OCI-LY3 (cell line): ENCODE measurements around the gene CADM4.
A peak's percentile ranks its signal among the peaks of the same experiment; 100 is the strongest.

Experiments used
- H2AFZ ChIP-seq: fragments of 200-600, 300-600 bp; shearing (Covaris generic); 2 replicates; pipeline ENCODE4 v1.6.0; 2014; ENCODE audit warnings: antibody characterized with exemption, low read depth, low read length
- H3K27ac ChIP-seq: fragments of 200-600, 300-600 bp; sonication (generic); 2 replicates; pipeline ENCODE4 v1.5.1; 2014; ENCODE audit warnings: mild to moderate bottlenecking, low read length, moderate library complexity, mixed read lengths
- H3K27me3 ChIP-seq: fragments of 200-600, 300-600 bp; sonication (generic); 2 replicates; pipeline ENCODE4 v1.6.1; 2014; ENCODE audit warnings: low read depth, low read length, mixed read lengths
- H3K36me3 ChIP-seq: fragments of 200-600, 300-600 bp; sonication (generic); replicated peaks from 2 replicates; pipeline ENCODE3; 2014; ENCODE audit warnings: low read depth, low read length, mixed read lengths
- H3K4me1 ChIP-seq: fragments of 300-600, 200-600 bp; sonication (generic); 2 replicates; pipeline ENCODE4 v1.6.1; 2014; ENCODE audit warnings: low read length, mixed read lengths
- H3K4me2 ChIP-seq: fragments of 200-600, 300-600 bp; sonication (generic); 2 replicates; pipeline ENCODE4 v1.6.1; 2014; ENCODE audit warnings: low read length, mixed read lengths
- H3K4me3 ChIP-seq: fragments of 300-600, 200-600 bp; sonication (generic); 2 replicates; pipeline ENCODE4 v1.5.1; 2014; ENCODE audit warnings: antibody characterized with exemption, mild to moderate bottlenecking, low read length, moderate library complexity
- H3K79me2 ChIP-seq: fragments of 300-600, 200-600 bp; shearing (Covaris generic); 2 replicates; pipeline ENCODE4 v1.6.1; 2014; ENCODE audit warnings: mild to moderate bottlenecking, low read length, mixed read lengths
- H3K9ac ChIP-seq: fragments of 300-600, 200-600 bp; shearing (Covaris generic); 2 replicates; pipeline ENCODE4 v1.6.0; 2014; ENCODE audit warnings: mild to moderate bottlenecking, low read length, moderate library complexity
- H3K9me3 ChIP-seq: fragments of 200-600, 300-600 bp; shearing (Covaris generic); 2 replicates; pipeline ENCODE4 v1.6.1; 2014; ENCODE audit warnings: low read length, mixed read lengths; ENCODE audit not compliant: insufficient read depth
- H4K20me1 ChIP-seq: fragments of 200-600, 300-600 bp; sonication (generic); 2 replicates; pipeline ENCODE4 v1.6.1; 2016; ENCODE audit warnings: low read length, mixed read lengths; ENCODE audit not compliant: insufficient read depth
- CTCF ChIP-seq: fragments of 200-600, 300-600 bp; sonication (generic); IDR thresholded peaks from 2 replicates; pipeline ENCODE4 v1.5.1; 2014; ENCODE audit warnings: antibody characterized with exemption, low read length, low read depth
- EZH2phosphoT487 ChIP-seq: fragments of 200-600 bp; shearing (Covaris generic); IDR thresholded peaks from 2 replicates; pipeline ENCODE4 v1.6.1; 2018; ENCODE audit warnings: antibody characterized with exemption, mixed run types, low read depth

The CADM4 gene

DNA sequence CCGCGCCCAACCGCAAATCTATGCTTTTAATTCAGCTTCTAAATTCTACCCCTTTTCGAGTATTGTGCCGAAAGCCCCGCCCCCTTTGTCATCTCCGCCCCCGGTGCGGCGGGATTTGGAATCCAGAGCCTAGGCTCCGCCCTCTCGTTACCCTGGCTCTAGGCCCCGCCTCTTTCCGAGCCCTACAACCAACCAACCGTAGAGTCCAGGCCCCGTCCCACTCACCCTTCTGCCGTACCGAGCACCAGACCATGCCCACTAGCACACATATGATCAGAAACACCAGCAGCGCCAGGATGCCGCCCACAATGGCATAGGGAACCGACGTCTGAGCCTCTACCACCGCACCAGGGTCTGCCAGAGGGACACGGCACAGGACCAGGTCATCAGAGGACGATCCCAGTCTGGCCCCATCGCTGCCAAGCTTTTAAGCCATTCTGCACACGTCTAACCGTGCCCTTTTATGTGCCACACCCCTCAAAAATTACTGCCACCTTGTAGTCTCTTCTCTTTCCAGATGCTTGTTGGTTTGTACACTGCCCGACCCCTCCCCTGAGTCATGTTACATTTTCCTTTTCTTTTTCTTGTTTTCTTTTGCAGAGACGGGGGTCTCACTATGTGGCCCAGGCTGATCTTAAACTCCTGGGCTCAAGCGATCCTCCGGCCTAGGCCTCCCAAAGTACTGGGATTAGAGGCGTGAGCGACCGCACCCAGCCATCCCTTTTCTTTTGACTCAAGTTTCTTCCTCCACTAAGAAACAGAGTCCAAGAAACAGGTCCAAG is 15.6 kb downstream of the CADM4 start:
- Histone ChIP-seq H2AFZ (no peak overlapping the region), H3K4me3 (no peak overlapping the region), H4K20me1 (no peaks in the 10 kb centered on the region), H3K4me1 (peaks cover 5% of the 10 kb centered on the region), H3K9me3 (no peaks in the 10 kb centered on the region), H3K27ac (no peak overlapping the region), H3K9ac (no peak overlapping the region), H3K36me3 (peaks cover 2% of the 10 kb centered on the region), H3K27me3 (no peaks in the 10 kb centered on the region), H3K4me2 (no peak overlapping the region), H3K79me2 (peaks cover 13% of the 10 kb centered on the region)
- TF ChIP-seq CTCF (no peak), EZH2phosphoT487 (no peak)

- Histone ChIP-seq H3K79me2 (peaks cover 24% of the 10 kb centered on the region), H3K4me1 (peaks cover 5% of the 10 kb centered on the region), H3K4me2 (no peak overlapping the region), H3K9me3 (no peaks in the 10 kb centered on the region), H3K27ac (no peak overlapping the region), H3K9ac (no peak overlapping the region), H3K36me3 (peaks cover 2% of the 10 kb centered on the region), H3K4me3 (no peak overlapping the region), H4K20me1 (no peaks in the 10 kb centered on the region), H3K27me3 (no peaks in the 10 kb centered on the region), H2AFZ (no peak overlapping the region)
- TF ChIP-seq CTCF (no peak), EZH2phosphoT487 (no peak)
Observed at GRCh38 chr19:43622956-43623355, 16.7 kb downstream of the CADM4 start.

DNA sequence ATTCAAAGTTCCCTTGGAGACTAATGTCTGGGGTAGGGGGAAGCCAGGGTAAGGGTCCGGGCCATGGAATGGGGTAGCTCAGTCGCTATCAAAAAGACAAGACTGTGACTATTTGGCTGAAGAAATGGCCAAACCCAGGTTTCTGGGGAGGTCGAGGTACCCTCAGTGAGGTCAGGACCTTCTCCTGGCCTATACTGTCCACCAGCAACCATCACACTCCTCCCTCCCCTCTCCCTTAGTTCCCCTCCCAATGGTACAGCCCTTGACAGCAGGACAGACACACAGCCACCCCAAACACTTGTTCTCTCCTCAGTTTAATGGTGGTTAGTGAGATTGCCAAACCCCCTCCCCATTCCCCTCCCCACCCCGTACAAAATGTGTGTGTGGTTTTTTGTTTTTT is 17.6 kb downstream of the CADM4 start:
- peaks cover 2% of the 10 kb centered on the region for H3K36me3 ChIP-seq
- H2AFZ ChIP-seq = no peak overlapping the region
- no peak overlapping the region for H3K9ac ChIP-seq
- H3K9me3 ChIP-seq = no peaks in the 10 kb centered on the region
- H4K20me1 ChIP-seq = no peaks in the 10 kb centered on the region
- TF ChIP-seq EZH2phosphoT487 (no peak), CTCF (no peak)
- no peak overlapping the region for H3K4me3 ChIP-seq
- no peaks in the 10 kb centered on the region for H3K27me3 ChIP-seq
- H3K79me2 ChIP-seq = peaks cover 24% of the 10 kb centered on the region
- H3K4me2 ChIP-seq = no peak overlapping the region
- H3K4me1 ChIP-seq = peaks cover 5% of the 10 kb centered on the region
- H3K27ac ChIP-seq = no peak overlapping the region

- peaks cover 5% of the 10 kb centered on the region for H3K4me1 ChIP-seq
- no peaks in the 10 kb centered on the region for H3K9me3 ChIP-seq
- H3K9ac ChIP-seq = peak overlapping the region; percentile 93
- H3K27ac ChIP-seq = peak overlapping the region; percentile 80
- H3K4me2 ChIP-seq = peak overlapping the region; percentile 91
- no peaks in the 10 kb centered on the region for H4K20me1 ChIP-seq
- peaks cover 2% of the 10 kb centered on the region for H3K36me3 ChIP-seq
- peaks cover 24% of the 10 kb centered on the region for H3K79me2 ChIP-seq
- peak overlapping the region; percentile 69; the same call in 1 of the 2 replicates for H2AFZ ChIP-seq
- H3K27me3 ChIP-seq = no peaks in the 10 kb centered on the region
- peak overlapping the region; percentile 90 for H3K4me3 ChIP-seq
- no peak for TF ChIP-seq EZH2phosphoT487
Observed at GRCh38 chr19:43620061-43621001, 19.3 kb downstream of the CADM4 start.
